Measurements from ENCODE around the gene SLC1A7. TPM values are rescaled to one million over a fixed set of nuclear protein-coding genes. Genes with fewer than 3 reads are reported as not detected.

The SLC1A7 gene
- total and polyA plus RNA-seq, 7 donors, result 0.04 to 6.2 (median 0.36) TPM

- Histone ChIP-seq H3K27ac (no peak overlapping the region), H3K4me3 (no peak overlapping the region), H3K36me3 (ENCODE audit: insufficient read depth in 1 of 2, low read depth in 1 of 2) (no peaks in the 10 kb centered on the region), H3K27me3 (ENCODE audit: insufficient read depth in 3 of 3, low read length in 2 of 3) (peaks cover 0 to 2% (median 2%) of the 10 kb centered on the region in 3 donors), H3K4me1 (no peaks in the 10 kb centered on the region), H3K9me3 (no peaks in the 10 kb centered on the region)
- TF ChIP-seq CTCF (IDR thresholded peaks at IDR 0.05), result no peak
- intact Hi-C loops (cut with DNase I), result no loop called here
- 73 to 76% (median 74%) methylated on average over 20 of the region's 20 CpGs for WGBS, 3 donors
- no peak for ATAC-seq
- DNase-seq, result peak in 1 of 2 donors; percentile 23
Observed at GRCh38 chr1:53115403-53116306, 26.8 kb downstream of the SLC1A7 start.

- intact Hi-C loops (cut with DNase I), result no loop called here
- 91 to 92% (median 92%) methylated on average over 24 of the region's 24 CpGs for WGBS, 3 donors
Observed at GRCh38 chr1:53114581-53115400, 27.6 kb downstream of the SLC1A7 start.

GRCh38 chr1:53114090-53114489 is 28.3 kb downstream of the SLC1A7 start:
- Histone ChIP-seq H3K4me1 (peaks cover 7% of the 10 kb centered on the region), H3K27ac (no peak overlapping the region), H3K9me3 (no peaks in the 10 kb centered on the region), H3K4me3 (no peak overlapping the region), H3K27me3 (ENCODE audit: insufficient read depth in 3 of 3, low read length in 2 of 3) (no peaks in the 10 kb centered on the region), H3K36me3 (ENCODE audit: insufficient read depth in 1 of 2, low read depth in 1 of 2) (no peaks in the 10 kb centered on the region)
- TF ChIP-seq CTCF (IDR thresholded peaks at IDR 0.05), result no peak
- 95 to 100% (median 97%) methylated on average over 6 of the region's 6 CpGs for WGBS, 3 donors
- intact Hi-C loops (cut with DNase I), result no loop called here
- ATAC-seq (no peak), DNase-seq (no peak)

More at GRCh38 chr1:53114581-53115400, 27.6 kb downstream of the SLC1A7 start:
- Histone ChIP-seq H3K36me3 (ENCODE audit: insufficient read depth in 1 of 2, low read depth in 1 of 2) (no peaks in the 10 kb centered on the region), H3K9me3 (no peaks in the 10 kb centered on the region), H3K4me1 (peaks cover 4% of the 10 kb centered on the region), H3K27ac (no peak overlapping the region), H3K27me3 (ENCODE audit: insufficient read depth in 3 of 3, low read length in 2 of 3) (peaks cover 0 to 2% (median 0%) of the 10 kb centered on the region in 3 donors), H3K4me3 (no peak overlapping the region)
- TF ChIP-seq CTCF (IDR thresholded peaks at IDR 0.05), result no peak
- ATAC-seq, result no peak
- DNase-seq, result no peak

- ATAC-seq, result no peak
- Histone ChIP-seq H3K27ac (no peak overlapping the region), H3K36me3 (ENCODE audit: insufficient read depth in 1 of 2, low read depth in 1 of 2) (no peaks in the 10 kb centered on the region), H3K9me3 (no peaks in the 10 kb centered on the region), H3K4me1 (peaks cover 8% of the 10 kb centered on the region), H3K27me3 (ENCODE audit: insufficient read depth in 3 of 3, low read length in 2 of 3) (peaks cover 0 to 1% (median 0%) of the 10 kb centered on the region in 3 donors), H3K4me3 (no peak overlapping the region)
- TF ChIP-seq CTCF (IDR thresholded peaks at IDR 0.05), result no peak
- 86 to 87% (median 86%) methylated on average over 4 of the region's 4 CpGs for WGBS, 3 donors
- intact Hi-C loops (cut with DNase I), result no loop called here
- DNase-seq, result no peak
Observed at GRCh38 chr1:53112861-53113260, 29.6 kb downstream of the SLC1A7 start.

Data from psoas muscle (tissue), 8 donors.